HG02678 (cell line): ENCODE data around the gene ZNF169.
"Not testable (repeated sequence)": the region's sequence is repeated elsewhere in the genome, so short reads cannot be mapped to it uniquely, and the experiment has no call there.

Experiments
- ATAC-seq: cut with Tn5 transposase; IDR thresholded peaks from one replicate; pipeline ENCODE4 v1.9.1; 2021; ENCODE audit warnings: mild to moderate bottlenecking, moderate library complexity; ENCODE audit not compliant: unreplicated experiment

The ZNF169 gene

DNA sequence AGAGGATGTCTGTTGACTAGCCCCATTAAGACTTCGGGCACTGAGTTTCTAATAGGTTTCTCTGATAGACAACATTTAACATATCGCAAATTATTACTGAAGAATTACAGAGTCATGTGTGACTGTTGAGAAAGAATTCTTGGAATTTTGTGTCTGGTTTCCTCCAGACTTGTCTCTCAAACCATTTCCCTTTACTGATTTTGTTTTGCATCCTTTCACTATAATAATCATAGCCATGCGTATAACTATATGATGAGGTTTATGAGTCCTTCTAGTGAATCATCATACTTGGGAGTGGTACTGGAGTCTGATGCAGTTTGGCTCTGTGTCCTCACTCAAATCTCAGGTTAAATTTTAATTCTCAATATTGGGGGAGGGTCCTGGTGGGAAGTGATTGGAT, 27.0 kb downstream of the ZNF169 start:
- no peak for ATAC-seq

DNA sequence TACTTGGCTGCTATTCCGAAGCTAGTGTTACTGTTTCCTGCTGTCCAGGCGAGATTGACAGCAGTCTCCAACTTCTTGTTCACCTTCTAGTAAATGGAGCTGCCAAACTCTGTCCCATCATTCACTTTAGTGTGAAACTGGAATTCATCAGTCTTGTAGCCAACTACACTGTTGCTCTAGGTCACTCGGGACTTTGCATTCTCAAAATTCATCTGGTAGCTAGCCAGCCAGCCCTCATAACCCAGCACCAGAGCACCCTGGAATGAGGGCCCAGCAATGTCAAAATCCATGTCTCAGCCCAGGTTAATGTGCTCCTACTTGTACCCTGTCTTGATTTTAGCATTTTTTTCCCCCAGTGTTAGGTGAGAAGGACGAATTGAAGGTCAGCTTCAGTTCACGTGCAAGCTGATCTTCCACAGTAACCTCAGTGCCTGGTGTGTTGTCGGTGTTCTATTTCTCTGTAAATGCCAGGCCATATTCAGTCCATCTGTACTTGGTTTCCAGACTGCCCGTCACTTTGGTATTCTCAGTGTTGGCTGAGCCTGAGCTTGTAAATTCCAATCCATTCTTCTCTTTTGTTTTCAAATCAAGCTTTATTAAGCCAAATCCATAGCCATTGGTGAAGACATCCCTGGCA, 28.9 kb downstream of the ZNF169 start:
- no peak for ATAC-seq

DNA sequence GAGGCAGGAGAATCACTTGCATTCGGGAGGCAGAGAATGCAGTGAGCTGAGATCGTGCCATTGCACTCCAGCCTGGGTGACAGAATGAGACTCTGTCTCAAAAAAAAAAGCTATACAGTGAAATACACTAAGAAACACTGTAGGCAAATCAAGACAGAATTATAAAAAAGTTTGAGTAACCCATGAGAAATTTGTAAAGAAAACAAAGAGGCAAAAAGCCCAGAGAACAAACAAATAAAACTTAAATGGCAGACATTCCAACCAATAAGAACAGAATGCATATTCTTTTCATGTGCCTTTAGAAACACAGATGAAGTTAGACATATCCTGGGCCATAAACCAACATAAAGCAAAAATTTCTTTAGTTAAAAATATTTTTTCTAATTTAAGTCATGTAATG, 30.6 kb downstream of the ZNF169 start:
- no peak for ATAC-seq

DNA sequence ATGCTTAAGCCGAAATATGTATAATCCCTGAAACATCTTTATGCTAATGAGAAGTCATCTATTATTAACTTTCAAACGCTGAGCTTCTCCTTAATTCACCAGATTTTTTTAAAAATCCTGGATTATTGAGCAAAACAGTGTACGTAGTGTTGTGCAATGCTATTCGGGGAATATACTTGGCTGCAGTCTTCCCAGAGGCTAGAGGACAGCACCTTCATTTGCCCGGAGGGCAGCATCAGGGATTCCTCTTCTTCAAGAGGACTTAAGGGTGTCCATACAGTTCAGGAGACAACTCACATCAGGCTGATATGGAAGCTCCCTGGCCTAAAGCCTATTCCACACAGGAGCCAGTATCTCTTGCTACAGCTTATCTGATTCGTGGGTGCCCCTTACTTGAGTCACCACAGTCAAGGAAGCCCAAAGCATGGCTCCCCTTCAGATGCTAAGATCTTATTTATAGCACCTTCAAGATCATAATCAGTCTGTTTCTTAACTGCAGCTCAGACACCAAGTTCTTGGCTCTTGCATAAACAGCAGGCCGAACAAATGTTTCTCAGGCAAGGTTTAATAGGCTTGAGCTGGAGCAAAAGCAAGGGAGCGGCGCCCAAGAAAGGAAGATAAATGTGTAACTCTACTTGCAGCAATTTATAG, 40.0 kb downstream of the ZNF169 start:
- ATAC-seq: no peak

DNA sequence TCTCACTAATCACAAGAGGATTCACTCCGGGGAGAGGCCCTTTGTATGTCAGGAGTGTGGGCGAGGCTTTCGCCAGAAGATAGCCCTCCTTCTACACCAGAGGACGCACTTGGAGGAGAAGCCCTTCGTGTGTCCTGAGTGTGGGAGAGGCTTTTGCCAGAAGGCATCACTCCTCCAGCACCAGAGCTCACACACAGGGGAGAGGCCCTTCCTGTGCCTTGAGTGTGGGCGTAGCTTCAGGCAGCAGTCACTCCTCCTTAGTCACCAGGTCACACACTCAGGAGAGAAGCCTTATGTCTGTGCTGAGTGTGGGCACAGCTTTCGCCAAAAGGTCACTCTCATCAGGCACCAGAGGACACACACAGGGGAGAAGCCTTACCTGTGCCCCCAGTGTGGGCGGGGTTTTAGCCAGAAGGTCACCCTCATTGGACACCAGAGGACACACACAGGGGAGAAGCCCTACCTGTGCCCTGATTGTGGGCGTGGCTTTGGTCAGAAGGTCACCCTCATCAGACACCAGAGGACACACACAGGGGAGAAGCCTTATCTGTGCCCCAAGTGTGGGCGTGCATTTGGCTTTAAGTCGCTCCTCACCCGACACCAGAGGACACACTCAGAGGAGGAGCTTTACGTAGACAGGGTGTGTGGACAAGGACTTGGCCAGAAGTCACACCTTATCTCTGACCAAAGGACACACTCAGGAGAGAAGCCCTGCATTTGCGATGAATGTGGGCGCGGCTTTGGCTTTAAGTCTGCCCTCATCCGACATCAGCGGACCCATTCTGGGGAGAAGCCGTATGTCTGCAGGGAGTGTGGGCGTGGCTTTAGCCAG, 41.6 kb downstream of the ZNF169 start:
- ATAC-seq: no peak

DNA sequence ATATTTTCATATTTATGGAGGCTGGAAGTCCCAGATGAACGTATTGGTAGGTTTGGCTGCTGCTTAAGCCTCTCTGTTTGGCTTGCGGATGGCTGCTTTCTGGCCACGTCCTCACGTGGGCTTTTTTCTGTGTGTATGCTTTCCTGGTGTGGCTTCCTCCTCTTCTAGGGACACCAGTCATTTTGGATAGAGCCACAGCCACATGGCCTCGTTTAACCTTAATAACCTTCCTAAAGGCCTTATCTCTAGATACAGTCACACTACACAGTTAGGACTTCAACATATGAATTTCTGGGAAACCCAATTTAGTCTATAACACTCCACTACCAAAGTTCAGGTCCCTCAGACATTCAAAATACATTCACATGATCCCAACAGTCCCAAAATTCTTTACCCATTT, 42.5 kb downstream of the ZNF169 start:
- ATAC-seq: no peak

DNA sequence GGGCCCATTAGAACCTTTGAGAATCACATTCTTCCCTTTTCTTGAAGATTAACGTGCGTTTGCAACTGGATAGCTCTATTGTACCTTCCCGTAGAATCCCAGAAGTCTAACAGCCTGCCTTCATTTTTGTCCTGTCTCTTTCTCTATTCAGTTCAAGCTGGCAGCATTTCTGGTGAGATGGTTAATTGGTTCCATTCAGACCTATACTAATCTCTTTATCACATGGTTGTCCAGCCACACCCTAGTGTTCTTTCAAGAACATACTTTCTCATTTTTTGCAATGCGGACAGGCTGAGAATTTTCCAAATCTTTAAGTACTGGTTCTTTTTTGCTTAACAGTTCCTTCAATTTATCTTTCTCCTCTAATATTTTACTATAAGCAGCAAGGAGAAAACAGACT, 43.3 kb downstream of the ZNF169 start:
- no peak for ATAC-seq

DNA sequence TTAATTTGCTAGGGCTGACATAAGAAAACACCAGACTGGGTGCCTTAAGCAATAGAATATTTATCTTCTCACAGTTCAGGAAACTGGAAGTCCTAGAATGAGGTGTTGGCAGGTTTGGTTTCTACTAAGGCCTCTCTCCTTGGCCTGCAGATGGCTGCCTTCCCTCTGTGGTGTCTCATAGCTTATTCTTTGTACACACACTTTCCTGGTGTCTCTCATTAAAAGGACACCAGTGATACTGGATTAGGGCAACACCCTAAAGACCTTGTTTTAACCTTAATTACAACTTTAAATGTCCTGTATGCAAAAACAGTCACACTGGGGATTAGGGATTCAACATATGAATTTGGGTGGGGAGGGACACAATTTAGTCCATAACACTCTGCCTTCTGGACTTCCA, 44.2 kb downstream of the ZNF169 start:
- ATAC-seq: no peak

DNA sequence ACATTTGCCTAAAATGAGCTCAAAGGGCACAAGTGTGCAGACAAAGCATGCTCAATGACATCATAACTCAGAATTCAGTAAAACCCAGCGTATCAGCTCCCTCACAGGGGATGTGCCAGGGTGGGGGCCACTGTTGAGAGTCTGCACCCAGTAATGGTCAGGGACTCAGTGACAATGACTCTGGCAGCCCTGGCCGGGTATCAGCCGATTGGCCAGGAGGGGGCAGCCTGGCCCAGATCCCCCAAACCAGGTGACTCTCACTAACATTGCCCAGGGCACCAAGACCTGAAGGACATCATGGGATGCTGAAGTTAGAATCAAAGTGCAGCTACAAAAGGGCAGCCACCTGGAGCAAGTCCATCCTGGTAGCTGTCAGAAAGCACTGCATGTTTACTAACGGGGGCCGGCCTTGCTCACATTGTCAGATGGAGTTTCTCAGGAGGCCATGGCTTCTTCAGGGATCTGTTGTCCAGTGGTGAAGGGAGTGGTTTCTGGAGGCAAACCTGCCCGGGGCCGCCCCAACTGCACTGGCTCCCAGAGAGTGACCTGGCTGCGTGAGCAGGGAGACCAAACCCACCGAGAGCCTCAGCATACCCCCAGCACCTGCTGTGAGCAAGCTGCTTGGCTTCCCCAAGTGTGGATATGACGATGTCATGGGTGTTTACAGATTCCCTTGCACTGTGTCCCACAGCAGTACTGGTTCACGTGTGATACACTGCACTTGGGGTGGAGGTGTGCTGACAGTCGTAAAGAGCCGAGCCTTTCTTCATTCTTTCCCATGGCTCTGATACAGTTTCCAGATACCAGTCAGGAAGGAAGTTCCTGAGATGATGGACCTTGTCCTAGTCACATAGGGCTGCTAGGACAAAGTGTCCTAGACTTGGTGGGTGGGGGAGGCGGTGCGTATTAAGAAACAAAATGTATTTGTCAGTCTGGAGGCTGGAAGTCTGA, 56.2 kb downstream of the ZNF169 start:
- not testable (repeated sequence) for ATAC-seq

DNA sequence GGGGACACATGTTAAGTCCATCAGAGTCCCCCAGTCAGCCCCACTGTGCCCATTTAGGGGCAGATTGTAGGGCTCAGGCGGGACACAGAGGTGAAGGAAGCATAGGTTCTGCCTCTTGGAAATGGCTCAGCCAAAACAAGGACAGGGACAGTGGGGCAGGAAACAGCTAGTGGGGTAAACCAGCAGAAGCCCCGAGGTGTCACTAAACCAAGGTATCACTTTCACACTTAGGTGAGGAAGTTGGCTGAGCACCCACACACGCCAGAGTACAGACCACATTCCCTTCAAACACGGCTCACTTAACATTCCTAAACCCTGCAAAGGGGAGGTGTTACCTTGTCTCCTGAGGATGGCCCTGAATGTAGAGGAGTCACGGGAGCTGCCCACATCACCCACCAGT, 57.1 kb downstream of the ZNF169 start:
- ATAC-seq: peak; percentile 82

DNA sequence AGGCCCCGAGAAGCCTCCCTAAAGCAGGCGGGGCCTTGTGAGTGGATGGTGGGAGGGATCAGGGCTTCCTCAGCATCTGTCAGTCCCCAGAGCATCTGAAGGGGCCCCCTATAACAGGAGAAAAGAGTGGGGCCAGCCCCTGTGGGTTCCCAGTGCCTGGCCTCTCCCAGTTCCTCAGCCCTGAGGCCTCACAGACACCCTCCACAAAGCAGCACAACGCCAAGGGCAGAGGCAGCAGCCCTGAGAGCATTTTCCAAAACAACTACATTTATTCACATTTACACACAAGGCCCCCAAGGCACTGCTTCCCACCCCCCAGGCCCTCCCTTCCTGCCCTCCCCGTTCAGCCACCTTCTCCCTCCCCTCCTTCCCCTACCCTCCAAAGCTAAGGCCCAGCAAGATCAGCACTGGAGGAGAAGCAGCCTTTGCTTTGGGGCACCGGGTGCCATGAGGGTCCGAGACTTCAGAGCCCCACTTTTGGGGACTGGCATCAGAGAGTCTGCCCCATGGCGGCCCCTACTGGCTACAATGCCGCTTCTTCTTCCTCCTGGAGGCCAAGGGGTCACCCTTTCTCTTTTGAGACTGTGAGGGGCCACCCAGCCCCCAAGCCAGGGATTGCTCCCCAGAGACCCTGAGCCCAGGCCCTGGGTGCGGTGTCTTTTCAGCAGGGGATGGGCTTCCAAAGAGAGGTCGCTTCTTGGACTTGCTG, 59.0 kb downstream of the ZNF169 start:
- not testable (repeated sequence) for ATAC-seq

DNA sequence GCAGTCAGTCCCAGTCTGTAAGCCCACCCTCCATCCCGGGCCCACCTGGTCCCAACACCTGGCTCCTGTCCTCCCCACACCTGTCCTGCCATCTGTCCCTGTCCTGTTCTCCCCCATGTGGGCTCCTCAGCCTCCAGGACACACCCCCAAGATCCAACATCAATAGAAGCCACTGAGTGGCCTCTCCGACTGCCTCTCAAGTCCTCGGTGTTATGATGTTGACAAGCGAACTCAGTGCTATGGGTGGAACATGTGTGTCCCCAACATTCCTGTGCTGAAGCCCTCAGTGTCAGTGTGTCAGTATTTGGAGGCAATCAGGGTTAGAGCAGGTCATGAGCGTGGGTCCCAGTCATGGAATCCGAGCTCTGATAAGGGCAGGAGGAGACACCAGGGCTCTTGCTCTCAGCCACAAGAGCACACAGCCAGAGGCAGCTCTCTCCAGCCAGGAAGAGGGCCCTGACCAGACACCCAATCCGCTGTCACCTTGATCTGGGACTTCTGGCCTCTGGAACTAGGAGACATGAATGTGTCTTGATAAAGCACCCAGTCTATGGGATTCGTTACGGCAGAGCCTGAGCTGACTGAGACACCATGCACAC, 63.3 kb downstream of the ZNF169 start:
- ATAC-seq: not testable (repeated sequence)

DNA sequence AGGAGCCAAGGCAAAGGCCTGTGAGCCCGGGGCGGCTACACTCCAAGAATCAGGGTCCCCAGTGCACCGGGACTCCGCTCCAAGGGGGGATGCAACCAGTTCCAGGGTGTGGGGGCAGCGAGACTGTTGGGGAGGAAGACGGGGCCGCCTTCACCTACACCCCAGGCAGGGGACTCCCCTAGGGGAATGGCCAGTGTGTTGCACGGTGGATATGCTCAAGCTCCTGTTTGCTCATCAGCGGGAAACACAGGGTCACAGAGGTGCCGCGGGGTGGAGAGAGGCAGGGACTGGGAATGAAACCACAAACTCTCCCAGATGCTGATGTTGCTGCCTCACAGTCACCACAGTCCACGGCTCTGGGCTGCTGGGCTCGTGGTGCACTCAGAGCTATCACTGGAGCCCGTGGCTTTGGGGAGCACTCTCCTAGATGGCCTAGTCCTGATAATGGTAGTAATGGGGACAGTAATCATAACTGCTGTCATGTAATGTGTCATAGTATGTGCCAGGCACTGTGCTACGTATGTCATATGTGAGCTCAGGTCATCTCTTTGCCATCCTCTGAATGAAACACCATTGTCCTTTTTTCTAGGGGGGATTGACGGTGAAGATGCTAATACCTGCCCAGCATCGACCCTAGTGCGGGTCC, 64.2 kb downstream of the ZNF169 start:
- ATAC-seq: not testable (repeated sequence)

DNA sequence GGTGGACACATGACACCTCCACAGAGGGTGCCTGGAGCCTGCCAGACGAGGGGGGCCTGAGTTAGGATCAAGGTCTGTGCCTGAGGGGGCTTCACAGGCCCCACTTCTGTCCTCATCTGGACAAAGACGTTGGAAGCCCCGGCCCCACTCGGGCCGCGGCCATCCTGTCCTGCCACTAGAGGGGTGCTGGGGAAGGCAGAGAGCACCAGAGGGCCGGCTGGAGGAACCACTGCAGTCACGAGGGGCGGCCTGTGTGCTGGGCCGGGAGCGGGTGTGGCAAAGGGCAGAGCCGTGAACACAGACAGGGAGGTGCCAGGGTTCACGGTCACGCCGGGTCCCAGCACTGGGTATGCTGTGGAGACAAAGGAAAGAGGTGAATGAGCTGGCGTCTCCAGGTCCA, 66.5 kb downstream of the ZNF169 start:
- ATAC-seq: not testable (repeated sequence)

DNA sequence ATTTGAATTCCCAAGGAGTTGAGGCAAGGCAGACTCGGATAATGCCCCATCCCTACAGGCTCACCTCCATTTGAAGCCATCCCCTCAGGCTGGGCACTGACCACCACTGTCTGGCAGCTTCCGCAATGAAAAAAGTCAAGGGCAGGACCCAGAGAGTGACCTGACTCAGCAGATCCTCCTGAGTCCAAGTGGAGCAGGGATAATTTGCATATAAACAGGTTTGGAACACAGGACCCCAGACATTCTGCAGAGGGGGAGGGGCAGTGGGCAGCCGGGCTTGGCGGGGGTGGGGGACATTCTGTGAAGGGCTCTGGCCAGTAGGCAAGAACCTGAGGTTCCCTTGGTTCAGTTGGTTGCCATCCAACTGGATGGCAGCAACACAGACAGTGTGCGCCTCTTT, 69.4 kb downstream of the ZNF169 start, which contains the start of gene NUTM2F:
TSS of gene NUTM2F (minus strand) at position 101 of the 400 bp plus-strand sequence. CDS start at position 80, 21 bp downstream.
- not testable (repeated sequence) for ATAC-seq

DNA sequence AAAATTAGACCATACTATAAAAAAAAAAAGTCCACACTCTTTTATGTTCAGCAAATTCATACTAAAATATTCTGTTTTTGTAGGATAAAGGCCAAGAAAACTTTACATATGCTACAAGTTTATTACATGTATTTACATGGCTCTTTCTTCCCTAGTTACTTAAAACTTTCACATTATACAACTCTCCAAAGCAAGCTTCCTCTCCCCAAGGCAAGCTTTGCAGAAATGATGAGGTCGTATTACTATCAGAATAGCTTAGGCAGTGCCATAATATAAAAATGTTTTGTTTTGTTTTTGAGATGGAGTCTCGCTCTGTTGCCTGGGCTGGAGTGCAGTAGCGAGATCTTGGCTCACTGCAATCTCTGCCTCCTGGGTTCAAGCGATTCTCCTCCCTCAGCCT, 77.3 kb downstream of the ZNF169 start:
- not testable (repeated sequence) for ATAC-seq

DNA sequence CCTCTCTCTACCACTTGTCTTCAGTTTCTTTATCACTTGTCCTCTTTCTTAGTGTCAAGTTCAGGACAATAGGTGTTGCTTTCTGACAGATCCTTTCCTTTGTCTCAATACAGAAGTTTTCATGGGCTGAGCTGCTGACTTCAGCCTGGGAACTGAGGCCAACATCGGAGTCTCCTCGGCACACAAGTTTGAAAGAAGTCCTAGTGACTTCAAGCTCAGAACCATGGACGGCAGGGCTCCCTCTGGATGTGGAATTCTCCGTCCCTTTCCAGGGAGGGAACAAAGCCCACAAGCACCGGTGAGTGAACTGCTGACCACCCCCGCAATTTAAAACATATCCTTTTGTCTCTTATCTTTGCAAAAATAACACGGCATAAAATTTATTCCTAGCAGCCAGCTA, 79.6 kb downstream of the ZNF169 start:
- ATAC-seq: not testable (repeated sequence)

DNA sequence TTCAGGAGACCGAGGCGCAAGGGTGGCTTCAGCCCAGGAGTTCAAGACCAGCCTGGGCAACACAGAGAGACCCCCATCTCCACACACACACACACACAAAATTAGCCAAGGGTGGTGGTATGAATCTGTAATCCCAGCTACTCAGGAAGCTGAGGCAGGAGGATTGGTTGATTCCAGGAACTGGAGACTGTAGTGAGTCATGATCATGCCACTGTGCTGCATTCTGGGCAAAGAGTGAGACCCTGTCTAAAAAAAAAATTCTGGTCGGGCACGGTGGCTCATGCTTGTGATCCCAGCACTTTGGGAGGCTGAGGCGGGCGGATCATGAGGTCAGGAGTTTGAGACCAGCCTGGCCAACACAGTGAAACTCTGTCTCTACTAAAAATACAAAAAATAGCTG, 80.6 kb downstream of the ZNF169 start:
- not testable (repeated sequence) for ATAC-seq

DNA sequence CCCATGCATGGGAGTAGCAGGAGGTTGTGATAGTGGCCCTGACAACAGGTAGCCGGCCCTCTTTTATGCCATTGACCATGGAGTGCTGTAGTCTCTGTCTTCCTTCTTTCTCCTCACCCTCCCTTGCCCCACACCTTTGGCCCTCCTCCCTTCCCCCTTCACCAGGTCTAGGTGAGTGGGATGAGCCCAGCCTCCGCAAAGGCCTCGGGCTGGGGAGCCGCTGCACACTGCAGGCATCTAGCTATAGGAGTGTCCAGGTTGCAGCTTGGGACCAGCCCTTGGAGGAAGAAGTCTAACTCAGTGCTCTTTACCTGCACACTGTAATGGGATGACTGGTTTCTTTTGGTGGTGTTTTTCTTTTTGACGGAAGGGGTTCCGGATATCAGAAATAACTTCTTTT, 81.7 kb downstream of the ZNF169 start:
- not testable (repeated sequence) for ATAC-seq
